ENCODE measurements around the gene OSBP2.

OSBP2 gene

DNA sequence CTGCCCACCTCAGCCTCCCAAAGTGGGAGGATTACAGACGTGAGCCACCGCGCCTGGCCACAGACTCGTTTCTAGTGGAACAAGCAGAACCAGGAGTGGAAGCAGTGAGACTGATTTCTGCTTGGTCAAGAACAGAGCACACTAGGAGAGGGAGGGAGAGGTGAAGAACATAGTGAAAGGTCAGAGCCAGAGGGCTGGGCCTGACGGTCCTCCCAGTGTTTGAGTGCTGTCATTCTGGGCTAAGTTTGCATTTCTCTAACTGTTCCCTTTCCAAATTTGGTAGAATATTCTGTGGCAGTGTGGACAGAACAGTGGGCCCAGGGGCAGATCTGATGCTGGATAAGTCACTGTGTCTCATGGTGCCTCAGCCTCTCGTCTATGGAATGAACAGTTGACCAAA, 55.2 kb downstream of the OSBP2 start:
- no peak overlapping the region for H2BK120ac ChIP-seq (ENCODE audit: insufficient read depth, low read length, poor library complexity)
- no peaks in the 10 kb centered on the region for H3K36me3 ChIP-seq (ENCODE audit: control insufficient read depth in 1 of 2, insufficient read depth in 2 of 2, low read length in 2 of 2)
- H3K4me3 ChIP-seq (ENCODE audit: low read depth, low read length), result no peak overlapping the region
- no peak overlapping the region for H3K14ac ChIP-seq (ENCODE audit: low read length)
- H3K79me2 ChIP-seq (ENCODE audit: control insufficient read depth, insufficient read depth, low read length, poor library complexity), result no peaks in the 10 kb centered on the region
- H3K79me1 ChIP-seq (ENCODE audit: low read length), result no peaks in the 10 kb centered on the region
- H4K8ac ChIP-seq (ENCODE audit: low read depth, low read length), result no peak overlapping the region
- H2AK5ac ChIP-seq (ENCODE audit: low read length), result no peak overlapping the region
- no peak overlapping the region for H3K18ac ChIP-seq (ENCODE audit: low read length)
- no peak overlapping the region for H4K91ac ChIP-seq (ENCODE audit: low read depth, low read length)
- H3K27ac ChIP-seq (ENCODE audit: low read depth, low read length), result no peak overlapping the region
- no peaks in the 10 kb centered on the region for H3K27me3 ChIP-seq (ENCODE audit: insufficient read depth, low read length)
- no peak overlapping the region for H4K12ac ChIP-seq (ENCODE audit: low read depth, low read length)
- no peak overlapping the region for H3K4me2 ChIP-seq (ENCODE audit: low read length)
- no peak overlapping the region for H2AFZ ChIP-seq (ENCODE audit: insufficient read depth, low read length, poor library complexity)
- no CpG with 5 or more reads among the region's 6 CpGs for WGBS (ENCODE audit: extremely low coverage, insufficient coverage, insufficient read length)
- H3K23ac ChIP-seq (ENCODE audit: low read length), result no peak overlapping the region
- no peaks in the 10 kb centered on the region for H3K4me1 ChIP-seq (ENCODE audit: control insufficient read depth in 1 of 2, insufficient read depth in 2 of 2, low read length in 2 of 2)
- DNase-seq, result no peak
- no peak overlapping the region for H3K9ac ChIP-seq (ENCODE audit: low read length)
- no peaks in the 10 kb centered on the region for H3K9me3 ChIP-seq (ENCODE audit: insufficient read depth, low read depth, low read length)
- H3K4ac ChIP-seq (ENCODE audit: low read depth, low read length), result no peak overlapping the region
- no peak overlapping the region for H2BK5ac ChIP-seq (ENCODE audit: low read depth, low read length, poor library complexity)
- H2BK12ac ChIP-seq (ENCODE audit: low read length), result no peak overlapping the region

DNA sequence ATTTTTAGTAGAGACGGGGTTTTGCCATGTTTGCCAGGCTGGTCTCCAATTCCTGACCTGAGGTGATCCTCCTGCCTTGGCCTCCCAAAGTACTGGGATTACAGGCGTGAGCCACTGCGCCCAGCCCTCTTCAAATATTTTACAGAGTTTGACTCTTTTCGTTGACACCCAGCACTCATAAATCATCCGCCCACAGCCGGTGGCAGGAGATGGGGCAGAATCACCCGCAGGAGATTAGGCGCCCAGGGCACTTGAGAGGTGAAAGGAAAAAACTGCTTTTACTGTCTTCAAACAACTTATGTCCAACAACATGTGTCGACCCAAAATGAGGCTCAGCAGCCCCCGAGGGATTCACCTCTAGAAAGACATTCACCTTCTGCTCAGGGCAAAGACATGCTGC, 56.9 kb downstream of the OSBP2 start:
- no peak overlapping the region for H4K91ac ChIP-seq (ENCODE audit: low read depth, low read length)
- H2AFZ ChIP-seq (ENCODE audit: insufficient read depth, low read length, poor library complexity), result no peak overlapping the region
- no peak overlapping the region for H3K18ac ChIP-seq (ENCODE audit: low read length)
- no peak overlapping the region for H3K27ac ChIP-seq (ENCODE audit: low read depth, low read length)
- no peaks in the 10 kb centered on the region for H3K27me3 ChIP-seq (ENCODE audit: insufficient read depth, low read length)
- no peak overlapping the region for H4K8ac ChIP-seq (ENCODE audit: low read depth, low read length)
- H2BK5ac ChIP-seq (ENCODE audit: low read depth, low read length, poor library complexity), result no peak overlapping the region
- WGBS (ENCODE audit: extremely low coverage, insufficient coverage, insufficient read length), result no CpG with 5 or more reads among the region's 10 CpGs
- no peaks in the 10 kb centered on the region for H3K79me2 ChIP-seq (ENCODE audit: control insufficient read depth, insufficient read depth, low read length, poor library complexity)
- no peaks in the 10 kb centered on the region for H3K36me3 ChIP-seq (ENCODE audit: control insufficient read depth in 1 of 2, insufficient read depth in 2 of 2, low read length in 2 of 2)
- H3K4me3 ChIP-seq (ENCODE audit: low read depth, low read length), result no peak overlapping the region
- no peaks in the 10 kb centered on the region for H3K9me3 ChIP-seq (ENCODE audit: insufficient read depth, low read depth, low read length)
- no peak for DNase-seq
- no peak overlapping the region for H3K9ac ChIP-seq (ENCODE audit: low read length)
- H3K23ac ChIP-seq (ENCODE audit: low read length), result no peak overlapping the region
- H3K4me1 ChIP-seq (ENCODE audit: control insufficient read depth in 1 of 2, insufficient read depth in 2 of 2, low read length in 2 of 2), result no peaks in the 10 kb centered on the region
- no peak overlapping the region for H4K12ac ChIP-seq (ENCODE audit: low read depth, low read length)
- H3K4ac ChIP-seq (ENCODE audit: low read depth, low read length), result no peak overlapping the region
- no peak overlapping the region for H2AK5ac ChIP-seq (ENCODE audit: low read length)
- H3K4me2 ChIP-seq (ENCODE audit: low read length), result no peak overlapping the region
- H3K79me1 ChIP-seq (ENCODE audit: low read length), result no peaks in the 10 kb centered on the region
- H3K14ac ChIP-seq (ENCODE audit: low read length), result no peak overlapping the region
- H2BK12ac ChIP-seq (ENCODE audit: low read length), result no peak overlapping the region
- H2BK120ac ChIP-seq (ENCODE audit: insufficient read depth, low read length, poor library complexity), result no peak overlapping the region

DNA sequence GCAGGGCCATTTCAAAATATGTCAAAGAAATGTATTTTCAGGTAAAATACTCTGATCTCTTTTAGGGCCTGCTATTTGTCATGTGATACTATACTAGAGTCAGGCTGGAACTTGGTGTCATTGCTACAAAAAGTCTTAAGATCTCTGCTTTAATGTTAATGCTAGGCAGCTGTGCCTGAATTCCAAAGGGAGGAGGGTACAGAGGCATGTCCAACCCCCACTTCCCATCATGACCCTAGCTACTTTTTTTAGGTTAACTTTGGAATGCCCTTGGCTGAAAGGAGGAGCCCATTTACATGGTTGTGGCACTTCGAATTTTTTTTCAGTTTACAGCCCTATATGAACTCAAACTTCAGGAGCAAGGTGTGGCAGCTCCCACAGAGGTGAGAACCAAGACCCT, 58.1 kb downstream of the OSBP2 start:
- H2BK120ac ChIP-seq (ENCODE audit: insufficient read depth, low read length, poor library complexity), result no peak overlapping the region
- no peaks in the 10 kb centered on the region for H3K36me3 ChIP-seq (ENCODE audit: control insufficient read depth in 1 of 2, insufficient read depth in 2 of 2, low read length in 2 of 2)
- no peak overlapping the region for H2AK5ac ChIP-seq (ENCODE audit: low read length)
- no peak overlapping the region for H4K91ac ChIP-seq (ENCODE audit: low read depth, low read length)
- H2BK5ac ChIP-seq (ENCODE audit: low read depth, low read length, poor library complexity), result no peak overlapping the region
- H4K12ac ChIP-seq (ENCODE audit: low read depth, low read length), result no peak overlapping the region
- H3K9me3 ChIP-seq (ENCODE audit: insufficient read depth, low read depth, low read length), result no peaks in the 10 kb centered on the region
- no peak overlapping the region for H3K23ac ChIP-seq (ENCODE audit: low read length)
- WGBS (ENCODE audit: extremely low coverage, insufficient coverage, insufficient read length), result no CpG with 5 or more reads among the region's 1 CpG
- no peak overlapping the region for H3K27ac ChIP-seq (ENCODE audit: low read depth, low read length)
- no peaks in the 10 kb centered on the region for H3K79me2 ChIP-seq (ENCODE audit: control insufficient read depth, insufficient read depth, low read length, poor library complexity)
- no peak overlapping the region for H3K14ac ChIP-seq (ENCODE audit: low read length)
- H3K4me3 ChIP-seq (ENCODE audit: low read depth, low read length), result no peak overlapping the region
- no peak overlapping the region for H2AFZ ChIP-seq (ENCODE audit: insufficient read depth, low read length, poor library complexity)
- no peaks in the 10 kb centered on the region for H3K4me1 ChIP-seq (ENCODE audit: control insufficient read depth in 1 of 2, insufficient read depth in 2 of 2, low read length in 2 of 2)
- no peak for DNase-seq
- H3K9ac ChIP-seq (ENCODE audit: low read length), result no peak overlapping the region
- H4K8ac ChIP-seq (ENCODE audit: low read depth, low read length), result no peak overlapping the region
- no peaks in the 10 kb centered on the region for H3K27me3 ChIP-seq (ENCODE audit: insufficient read depth, low read length)
- H3K4ac ChIP-seq (ENCODE audit: low read depth, low read length), result no peak overlapping the region
- H3K18ac ChIP-seq (ENCODE audit: low read length), result no peak overlapping the region
- no peak overlapping the region for H2BK12ac ChIP-seq (ENCODE audit: low read length)
- no peaks in the 10 kb centered on the region for H3K79me1 ChIP-seq (ENCODE audit: low read length)
- no peak overlapping the region for H3K4me2 ChIP-seq (ENCODE audit: low read length)

DNA sequence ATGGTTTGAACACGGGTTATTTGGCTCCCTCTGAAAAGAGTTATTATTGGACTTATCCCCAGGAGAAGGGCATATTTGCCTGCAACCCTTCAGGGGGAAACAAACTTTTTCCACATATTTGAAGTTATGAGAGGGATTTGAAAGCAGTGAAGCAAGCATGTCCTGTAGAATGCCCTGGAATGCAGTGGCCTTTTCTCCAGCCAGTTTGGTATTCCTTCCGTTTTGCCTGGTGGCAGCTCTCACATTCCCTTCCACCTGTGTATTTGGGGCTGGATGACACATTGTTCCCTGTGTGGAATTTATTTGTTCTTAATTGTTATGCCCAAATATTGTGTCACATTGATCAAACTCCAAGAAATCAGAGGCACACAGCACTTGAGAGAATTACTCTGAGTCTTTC, 59.0 kb downstream of the OSBP2 start:
- H3K79me1 ChIP-seq (ENCODE audit: low read length), result no peaks in the 10 kb centered on the region
- no peaks in the 10 kb centered on the region for H3K4me1 ChIP-seq (ENCODE audit: control insufficient read depth in 1 of 2, insufficient read depth in 2 of 2, low read length in 2 of 2)
- no peak overlapping the region for H4K91ac ChIP-seq (ENCODE audit: low read depth, low read length)
- H3K9ac ChIP-seq (ENCODE audit: low read length), result no peak overlapping the region
- no peak overlapping the region for H3K27ac ChIP-seq (ENCODE audit: low read depth, low read length)
- H2BK120ac ChIP-seq (ENCODE audit: insufficient read depth, low read length, poor library complexity), result no peak overlapping the region
- H3K18ac ChIP-seq (ENCODE audit: low read length), result no peak overlapping the region
- DNase-seq, result no peak
- H3K14ac ChIP-seq (ENCODE audit: low read length), result no peak overlapping the region
- no peak overlapping the region for H2BK12ac ChIP-seq (ENCODE audit: low read length)
- H3K23ac ChIP-seq (ENCODE audit: low read length), result no peak overlapping the region
- H3K4me3 ChIP-seq (ENCODE audit: low read depth, low read length), result no peak overlapping the region
- no peak overlapping the region for H4K12ac ChIP-seq (ENCODE audit: low read depth, low read length)
- H3K9me3 ChIP-seq (ENCODE audit: insufficient read depth, low read depth, low read length), result no peaks in the 10 kb centered on the region
- H2BK5ac ChIP-seq (ENCODE audit: low read depth, low read length, poor library complexity), result no peak overlapping the region
- no CpG with 5 or more reads among the region's 2 CpGs for WGBS (ENCODE audit: extremely low coverage, insufficient coverage, insufficient read length)
- no peak overlapping the region for H3K4me2 ChIP-seq (ENCODE audit: low read length)
- no peaks in the 10 kb centered on the region for H3K27me3 ChIP-seq (ENCODE audit: insufficient read depth, low read length)
- no peaks in the 10 kb centered on the region for H3K36me3 ChIP-seq (ENCODE audit: control insufficient read depth in 1 of 2, insufficient read depth in 2 of 2, low read length in 2 of 2)
- no peak overlapping the region for H2AFZ ChIP-seq (ENCODE audit: insufficient read depth, low read length, poor library complexity)
- no peak overlapping the region for H2AK5ac ChIP-seq (ENCODE audit: low read length)
- H4K8ac ChIP-seq (ENCODE audit: low read depth, low read length), result no peak overlapping the region
- H3K4ac ChIP-seq (ENCODE audit: low read depth, low read length), result no peak overlapping the region
- H3K79me2 ChIP-seq (ENCODE audit: control insufficient read depth, insufficient read depth, low read length, poor library complexity), result no peaks in the 10 kb centered on the region
